ENCODE data around the gene EXOC3.

Gene EXOC3

GRCh38 chr5:479566-480319 is 36.8 kb downstream of the EXOC3 start:
- no peak overlapping the region for H3K4me3 ChIP-seq (ENCODE audit: low read depth, low read length)
- no peak for TF ChIP-seq CTCF (IDR thresholded peaks at IDR 0.05; ENCODE audit: borderline replicate concordance, insufficient read depth, low read depth, low read length)

DNA sequence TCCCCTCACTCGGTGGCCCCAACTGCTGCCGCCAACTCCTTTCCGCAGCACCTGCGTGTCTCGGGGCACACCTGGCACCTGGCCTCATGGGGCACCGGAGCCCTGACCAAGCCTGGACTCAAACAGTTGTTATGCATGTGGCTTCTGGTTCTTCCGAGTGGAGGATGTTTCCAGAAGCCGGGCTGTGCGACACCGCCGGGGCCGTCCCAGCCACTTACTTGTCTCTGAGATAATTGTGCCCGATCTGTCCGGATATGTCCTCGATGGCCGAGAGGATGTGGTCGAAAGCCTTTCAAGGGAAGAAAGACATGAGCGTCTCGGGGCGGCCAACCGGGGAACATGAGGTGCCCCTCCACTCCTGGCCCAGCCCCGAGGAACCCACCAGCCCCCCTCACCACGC is 38.4 kb downstream of the EXOC3 start:
- H3K4me3 ChIP-seq (ENCODE audit: low read depth, low read length): no peak overlapping the region
- TF ChIP-seq CTCF (IDR thresholded peaks at IDR 0.05; ENCODE audit: borderline replicate concordance, insufficient read depth, low read depth, low read length): no peak

- H3K4me3 ChIP-seq (ENCODE audit: low read depth, low read length): no peak overlapping the region
- TF ChIP-seq CTCF (IDR thresholded peaks at IDR 0.05; ENCODE audit: borderline replicate concordance, insufficient read depth, low read depth, low read length): no peak
Measured at GRCh38 chr5:482021-482420, 39.0 kb downstream of the EXOC3 start.

DNA sequence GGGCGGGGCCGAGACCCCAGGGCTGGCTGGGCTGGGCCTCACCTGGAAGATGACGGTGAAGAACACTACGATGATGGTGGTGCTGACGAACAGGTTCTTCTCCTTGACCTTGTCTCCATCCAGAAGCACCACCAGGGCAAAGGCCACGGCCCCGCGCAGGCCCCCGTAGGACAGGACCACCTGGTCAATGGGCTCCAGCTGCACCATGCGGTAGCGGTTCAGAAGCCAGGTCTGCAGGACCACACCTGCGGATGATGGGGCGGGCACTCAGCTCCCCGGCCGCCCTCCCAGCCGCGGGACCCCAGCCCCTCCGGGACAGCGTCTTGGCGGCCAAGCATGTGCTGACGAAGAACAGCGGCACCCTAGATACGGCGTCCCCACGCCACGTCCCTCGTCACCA is 39.5 kb downstream of the EXOC3 start:
- H3K4me3 ChIP-seq (ENCODE audit: low read depth, low read length): no peak overlapping the region
- TF ChIP-seq CTCF (IDR thresholded peaks at IDR 0.05; ENCODE audit: borderline replicate concordance, insufficient read depth, low read depth, low read length): no peak

- no peak overlapping the region for H3K4me3 ChIP-seq (ENCODE audit: low read depth, low read length)
- TF ChIP-seq CTCF (IDR thresholded peaks at IDR 0.05; ENCODE audit: borderline replicate concordance, insufficient read depth, low read depth, low read length): no peak
Measured at GRCh38 chr5:483011-483410, 40.0 kb downstream of the EXOC3 start.

- no peak overlapping the region for H3K4me3 ChIP-seq (ENCODE audit: low read depth, low read length)
Measured at GRCh38 chr5:483434-484140, 40.6 kb downstream of the EXOC3 start.

More at GRCh38 chr5:483434-484140, 40.6 kb downstream of the EXOC3 start:
- no peak for TF ChIP-seq CTCF (IDR thresholded peaks at IDR 0.05; ENCODE audit: borderline replicate concordance, insufficient read depth, low read depth, low read length)

Data from GM12875 (cell line).